IgD-negative memory B cell (primary cell): Measurements from ENCODE around the gene WARS2. TPM values are rescaled to one million over a fixed set of nuclear protein-coding genes. Genes with fewer than 3 reads are reported as not detected.
"Not testable (repeated sequence)": the region's sequence is repeated elsewhere in the genome, so short reads cannot be mapped to it uniquely, and the experiment has no call there.

Source experiments
- H3K27ac Mint-ChIP-seq, 3 donors: one replicate each; pipeline ENCODE4 v1.8.0; 2020 to 2022; ENCODE audit warnings: mild to moderate bottlenecking in 3 of 3, mixed read lengths in 3 of 3, moderate library complexity in 1 of 3
- H3K27me3 Mint-ChIP-seq: one replicate; pipeline ENCODE4 v1.8.0; 2021; ENCODE audit warnings: mixed read lengths
- H3K36me3 Mint-ChIP-seq: one replicate; pipeline ENCODE4 v1.8.0; 2020; ENCODE audit warnings: mild to moderate bottlenecking, mixed read lengths
- H3K4me1 Mint-ChIP-seq, 3 donors: one replicate each; pipeline ENCODE4 v1.8.0; 2020 to 2022; ENCODE audit warnings: mixed read lengths in 3 of 3, mild to moderate bottlenecking in 1 of 3
- H3K4me3 Mint-ChIP-seq, 4 donors: one replicate each; pipeline ENCODE4 v1.8.0; 2020 to 2022; ENCODE audit warnings: mild to moderate bottlenecking in 4 of 4, mixed read lengths in 4 of 4, moderate library complexity in 3 of 4
- H3K9me3 Mint-ChIP-seq, 3 donors: one replicate each; pipeline ENCODE4 v1.8.0; 2020 to 2021; ENCODE audit warnings: mixed read lengths in 3 of 3, mild to moderate bottlenecking in 1 of 3
- polyA plus RNA-seq: library from polyadenylated mRNA; unstranded; fragments of 300-500 nt; fragmentation: Illumina TruSeq; gene quantifications from one replicate; pipeline ENCODE4 v1.2.3, GENCODE V29; 2021

WARS2 gene
- polyA plus RNA-seq, 1 donor from 2014 or later = 12.1 TPM

- H3K4me3 Mint-ChIP-seq, H3K27ac Mint-ChIP-seq, H3K27me3 Mint-ChIP-seq, H3K9me3 Mint-ChIP-seq, H3K36me3 Mint-ChIP-seq, H3K4me1 Mint-ChIP-seq: not testable (repeated sequence)
These were observed 14.6 kb upstream of the WARS2 start for GRCh38 chr1:119155069-119155468.

- Mint-ChIP-seq H3K4me3 (no peak overlapping the region), H3K27ac (no peak overlapping the region), H3K4me1 (peaks cover 3 to 10% (median 5%) of the 10 kb centered on the region in 3 donors), H3K36me3 (peaks cover 6% of the 10 kb centered on the region), H3K27me3 (no peaks in the 10 kb centered on the region), H3K9me3 (no peaks in the 10 kb centered on the region)
These were observed 9.7 kb upstream of the WARS2 start for GRCh38 chr1:119150150-119150549.

GRCh38 chr1:119147661-119148090 lies 7.2 kb upstream of the WARS2 start:
- H3K9me3 Mint-ChIP-seq = no peaks in the 10 kb centered on the region
- no peaks in the 10 kb centered on the region for H3K27me3 Mint-ChIP-seq
- H3K36me3 Mint-ChIP-seq = peaks cover 4% of the 10 kb centered on the region
- H3K4me3 Mint-ChIP-seq = no peak overlapping the region
- peaks cover 2 to 14% (median 5%) of the 10 kb centered on the region in 3 donors for H3K4me1 Mint-ChIP-seq
- H3K27ac Mint-ChIP-seq = peak overlapping the region in 1 of 3 donors; percentile 35

- H3K4me3 Mint-ChIP-seq = no peak overlapping the region
- no peaks in the 10 kb centered on the region for H3K27me3 Mint-ChIP-seq
- H3K27ac Mint-ChIP-seq = peak overlapping the region in 1 of 3 donors; percentile 9
- H3K9me3 Mint-ChIP-seq = no peaks in the 10 kb centered on the region
- H3K36me3 Mint-ChIP-seq = peaks cover 4% of the 10 kb centered on the region
- H3K4me1 Mint-ChIP-seq = peaks cover 4 to 24% (median 11%) of the 10 kb centered on the region in 3 donors
These were observed 6.0 kb upstream of the WARS2 start for GRCh38 chr1:119146466-119146865.

GRCh38 chr1:119144813-119145212 lies 4.4 kb upstream of the WARS2 start:
- Mint-ChIP-seq H3K9me3 (no peaks in the 10 kb centered on the region), H3K4me1 (peaks cover 2 to 24% (median 15%) of the 10 kb centered on the region in 3 donors), H3K36me3 (peaks cover 2% of the 10 kb centered on the region), H3K4me3 (peak overlapping the region in 1 of 4 donors; percentile 8), H3K27ac (no peak overlapping the region), H3K27me3 (no peaks in the 10 kb centered on the region)

GRCh38 chr1:119143706-119144105 lies 3.3 kb upstream of the WARS2 start:
- H3K27ac Mint-ChIP-seq = no peak overlapping the region

GRCh38 chr1:119141660-119142059 lies 1.2 kb upstream of the WARS2 start:
- no peaks in the 10 kb centered on the region for H3K27me3 Mint-ChIP-seq
- no peaks in the 10 kb centered on the region for H3K36me3 Mint-ChIP-seq
- no peak overlapping the region for H3K27ac Mint-ChIP-seq
- H3K9me3 Mint-ChIP-seq = no peaks in the 10 kb centered on the region
- peaks cover 2 to 24% (median 15%) of the 10 kb centered on the region in 3 donors for H3K4me1 Mint-ChIP-seq
- no peak overlapping the region for H3K4me3 Mint-ChIP-seq

More at GRCh38 chr1:119143706-119144105, 3.3 kb upstream of the WARS2 start:
- H3K4me3 Mint-ChIP-seq = no peak overlapping the region
- peaks cover 2% of the 10 kb centered on the region for H3K36me3 Mint-ChIP-seq
- H3K4me1 Mint-ChIP-seq = peaks cover 2 to 24% (median 15%) of the 10 kb centered on the region in 3 donors
- no peaks in the 10 kb centered on the region for H3K9me3 Mint-ChIP-seq
- no peaks in the 10 kb centered on the region for H3K27me3 Mint-ChIP-seq

- peaks cover 2 to 24% (median 12%) of the 10 kb centered on the region in 3 donors for H3K4me1 Mint-ChIP-seq
- no peaks in the 10 kb centered on the region for H3K9me3 Mint-ChIP-seq
- H3K36me3 Mint-ChIP-seq = no peaks in the 10 kb centered on the region
- H3K27me3 Mint-ChIP-seq = no peaks in the 10 kb centered on the region
- no peak overlapping the region for H3K4me3 Mint-ChIP-seq
- no peak overlapping the region for H3K27ac Mint-ChIP-seq
These were observed 569 bp upstream of the WARS2 start for GRCh38 chr1:119141020-119141424.

- H3K27me3 Mint-ChIP-seq = no peaks in the 10 kb centered on the region
- H3K9me3 Mint-ChIP-seq = no peaks in the 10 kb centered on the region
- H3K27ac Mint-ChIP-seq = no peak overlapping the region
These were observed 636 bp downstream of the WARS2 start for GRCh38 chr1:119139857-119140176.

GRCh38 chr1:119139403-119139802 lies 1.1 kb downstream of the WARS2 start:
- Mint-ChIP-seq H3K36me3 (no peaks in the 10 kb centered on the region), H3K27ac (no peak overlapping the region), H3K9me3 (no peaks in the 10 kb centered on the region), H3K4me1 (peaks cover 2 to 19% (median 10%) of the 10 kb centered on the region in 3 donors), H3K4me3 (no peak overlapping the region), H3K27me3 (no peaks in the 10 kb centered on the region)

More at GRCh38 chr1:119139857-119140176, 636 bp downstream of the WARS2 start:
- peaks cover 2 to 19% (median 10%) of the 10 kb centered on the region in 3 donors for H3K4me1 Mint-ChIP-seq
- no peaks in the 10 kb centered on the region for H3K36me3 Mint-ChIP-seq
- no peak overlapping the region for H3K4me3 Mint-ChIP-seq

GRCh38 chr1:119136401-119136800 lies 4.1 kb downstream of the WARS2 start:
- no peaks in the 10 kb centered on the region for H3K27me3 Mint-ChIP-seq
- H3K27ac Mint-ChIP-seq = no peak overlapping the region

GRCh38 chr1:119133987-119134386 lies 6.5 kb downstream of the WARS2 start:
- H3K9me3 Mint-ChIP-seq = peaks cover 0 to 2% (median 0%) of the 10 kb centered on the region in 3 donors
- peaks cover 3 to 5% (median 4%) of the 10 kb centered on the region in 3 donors for H3K4me1 Mint-ChIP-seq
- no peak overlapping the region for H3K27ac Mint-ChIP-seq
- H3K27me3 Mint-ChIP-seq = no peaks in the 10 kb centered on the region
- peaks cover 6% of the 10 kb centered on the region for H3K36me3 Mint-ChIP-seq
- H3K4me3 Mint-ChIP-seq = no peak overlapping the region

More at GRCh38 chr1:119136401-119136800, 4.1 kb downstream of the WARS2 start:
- Mint-ChIP-seq H3K9me3 (no peaks in the 10 kb centered on the region), H3K4me3 (no peak overlapping the region), H3K4me1 (peaks cover 0 to 8% (median 4%) of the 10 kb centered on the region in 3 donors), H3K36me3 (peaks cover 2% of the 10 kb centered on the region)

GRCh38 chr1:119132179-119132578 lies 8.3 kb downstream of the WARS2 start:
- H3K4me1 Mint-ChIP-seq = peaks cover 3 to 5% (median 4%) of the 10 kb centered on the region in 3 donors
- no peak overlapping the region for H3K4me3 Mint-ChIP-seq
- H3K36me3 Mint-ChIP-seq = peaks cover 10% of the 10 kb centered on the region
- no peak overlapping the region for H3K27ac Mint-ChIP-seq
- H3K9me3 Mint-ChIP-seq = peaks cover 0 to 2% (median 0%) of the 10 kb centered on the region in 3 donors
- no peaks in the 10 kb centered on the region for H3K27me3 Mint-ChIP-seq

GRCh38 chr1:119125874-119126273 lies 14.6 kb downstream of the WARS2 start:
- H3K36me3 Mint-ChIP-seq = peaks cover 19% of the 10 kb centered on the region
- no peaks in the 10 kb centered on the region for H3K27me3 Mint-ChIP-seq
- peak overlapping the region in 1 of 4 donors; percentile 36 for H3K4me3 Mint-ChIP-seq
- peaks cover 0 to 4% (median 4%) of the 10 kb centered on the region in 3 donors for H3K9me3 Mint-ChIP-seq
- peaks cover 0 to 4% (median 2%) of the 10 kb centered on the region in 3 donors for H3K4me1 Mint-ChIP-seq
- no peak overlapping the region for H3K27ac Mint-ChIP-seq

- no peak overlapping the region for H3K4me3 Mint-ChIP-seq
- H3K36me3 Mint-ChIP-seq = peaks cover 21% of the 10 kb centered on the region
- H3K4me1 Mint-ChIP-seq = peaks cover 0 to 4% (median under 1%) of the 10 kb centered on the region in 3 donors
- peaks cover 2 to 8% (median 6%) of the 10 kb centered on the region in 3 donors for H3K9me3 Mint-ChIP-seq
- H3K27ac Mint-ChIP-seq = no peak overlapping the region
- H3K27me3 Mint-ChIP-seq = no peaks in the 10 kb centered on the region
These were observed 15.7 kb downstream of the WARS2 start for GRCh38 chr1:119124764-119125163.

- not testable (repeated sequence) for H3K27me3 Mint-ChIP-seq, H3K4me1 Mint-ChIP-seq, H3K27ac Mint-ChIP-seq, H3K4me3 Mint-ChIP-seq
- Mint-ChIP-seq H3K9me3 (peaks cover 3 to 11% (median 6%) of the 10 kb centered on the region in 3 donors), H3K36me3 (peaks cover 22% of the 10 kb centered on the region)
These were observed 18.6 kb downstream of the WARS2 start for GRCh38 chr1:119121872-119122271.
